Sigmoid colon (tissue), 7 donors: ENCODE measurements around the gene FGGY. TPM values are rescaled to one million over a fixed set of nuclear protein-coding genes. Genes with fewer than 3 reads are reported as not detected.

ENCODE experiments used
- DNase-seq: peaks from one replicate; pipeline ENCODE4 v3.0.0-alpha.2; 2019
- H3K27ac ChIP-seq, 4 donors: fragments of 200-600 bp; sonication (generic); one replicate each; pipeline ENCODE4 v1.5.1; 2016 to 2019; ENCODE audit warnings: mild to moderate bottlenecking in 1 of 4
- H3K27me3 ChIP-seq, 3 donors: fragments of 200-600 bp; sonication (generic); one replicate each; pipeline ENCODE4 v1.5.1; 2019; ENCODE audit warnings: mild to moderate bottlenecking in 1 of 3
- H3K36me3 ChIP-seq, 4 donors: fragments of 200-600 bp; sonication (generic); one replicate each; pipeline ENCODE4 v1.5.1; 2016 to 2019
- H3K4me1 ChIP-seq, 4 donors: fragments of 200-600 bp; sonication (generic); one replicate each; pipeline ENCODE4 v1.5.1; 2017 to 2019
- H3K4me3 ChIP-seq, 4 donors: fragments of 200-600 bp; sonication (generic); one replicate each; pipeline ENCODE4 v1.5.1; 2017 to 2019; ENCODE audit warnings: mild to moderate bottlenecking in 2 of 4, moderate library complexity in 1 of 4
- H3K9me3 ChIP-seq, 4 donors: fragments of 200-600 bp in 3 of 4; sonication (generic) in 3 of 4; one replicate each; pipeline versions ENCODE4 v1.5.1 to v1.6.1; 2013 to 2019
- CTCF ChIP-seq, 4 experiments: fragments of 450-650 bp in 3 of 4; fragments of 200-600 bp in 1 of 4; IDR thresholded peaks; one replicate each; pipeline ENCODE4 v1.5.1; 2016 to 2019; ENCODE audit warnings: antibody characterized with exemption in 4 of 4, mild to moderate bottlenecking in 3 of 4, moderate library complexity in 2 of 4
- EP300 ChIP-seq, 4 donors: sonication (generic); formaldehyde crosslinking; IDR thresholded peaks; one replicate each; pipeline ENCODE4 v1.6.1; 2017; ENCODE audit warnings: antibody characterized with exemption in 4 of 4
- POLR2A ChIP-seq, 2 donors: fragments of 450-650 bp; IDR thresholded peaks; one replicate each; pipeline ENCODE4 v1.6.1; 2016; ENCODE audit warnings: antibody characterized with exemption in 2 of 2, mild to moderate bottlenecking in 2 of 2, moderate library complexity in 2 of 2
- POLR2AphosphoS5 ChIP-seq, 4 donors: sonication (generic); formaldehyde crosslinking; IDR thresholded peaks; one replicate each; pipeline ENCODE4 v1.6.1; 2017; ENCODE audit warnings: antibody characterized with exemption in 4 of 4
- WGBS, 2 donors: extraction: QIAGEN DNeasy Blood & Tissue Kit; methylation state at CpG; one replicate each; pipeline ENCODE4 v1.1.7; 2013; 5-methylcytosine and 5-hydroxymethylcytosine counted together
- intact Hi-C: fragments of 100-400 bp; cut with DNase I; formaldehyde crosslinking; loops from one replicate; pipeline ENCODE4 v1.15.1; 2023
- polyA plus RNA-seq, 3 donors: library from polyadenylated mRNA; stranded (reverse); fragments of 200-250 nt; gene quantifications; one replicate each; pipeline ENCODE4 v1.2.3, GENCODE V29; 2013
- total RNA-seq, 4 donors: library from RNA; depleted of rRNA; stranded (reverse); fragments of >200 nt; gene quantifications; one replicate each; pipeline ENCODE4 v1.1.0, GENCODE V29; 2016
- donor health status: healthy with polysubstance abuse.
- donor health status: Bipolar disorder and iron deficiency.
- donor health status: healthy.

FGGY gene
- total and polyA plus RNA-seq, 7 donors = 4.8 to 54.1 (median 20.5) TPM

GRCh38 chr1:59617434-59617833 lies 320.5 kb downstream of the FGGY start:
- TF ChIP-seq CTCF (IDR thresholded peaks at IDR 0.05) (no peak), POLR2AphosphoS5 (IDR thresholded peaks at IDR 0.05) (no peak), EP300 (IDR thresholded peaks at IDR 0.05) (no peak), POLR2A (IDR thresholded peaks at IDR 0.05) (no peak)
- no peak overlapping the region for H3K27ac ChIP-seq
- intact Hi-C loops = no loop called here
- no peak for DNase-seq
- 60 to 87% methylated on average over 3 of the region's 3 CpGs for WGBS, 2 donors
- no peaks in the 10 kb centered on the region for H3K36me3 ChIP-seq
- H3K4me3 ChIP-seq = no peak overlapping the region
- H3K4me1 ChIP-seq = no peaks in the 10 kb centered on the region
- H3K27me3 ChIP-seq = no peaks in the 10 kb centered on the region
- H3K9me3 ChIP-seq = no peaks in the 10 kb centered on the region

GRCh38 chr1:59619557-59619956 lies 322.7 kb downstream of the FGGY start:
- Histone ChIP-seq H3K27me3 (no peaks in the 10 kb centered on the region), H3K4me3 (no peak overlapping the region), H3K27ac (no peak overlapping the region), H3K4me1 (peaks cover 0 to 3% (median under 1%) of the 10 kb centered on the region in 4 donors), H3K9me3 (no peaks in the 10 kb centered on the region), H3K36me3 (no peaks in the 10 kb centered on the region)
- WGBS, 2 donors = 98 to 99% methylated on average over 2 of the region's 2 CpGs
- TF ChIP-seq POLR2AphosphoS5 (IDR thresholded peaks at IDR 0.05) (no peak), EP300 (IDR thresholded peaks at IDR 0.05) (no peak), POLR2A (IDR thresholded peaks at IDR 0.05) (no peak), CTCF (IDR thresholded peaks at IDR 0.05) (no peak)
- DNase-seq = no peak
- intact Hi-C loops = no loop called here

GRCh38 chr1:59625384-59625783 lies 328.5 kb downstream of the FGGY start:
- H3K27ac ChIP-seq = peak overlapping the region in 1 of 4 donors; percentile 38
- H3K36me3 ChIP-seq = no peaks in the 10 kb centered on the region
- peak; percentile 65 to 92 (median 76) for TF ChIP-seq POLR2AphosphoS5 (IDR thresholded peaks at IDR 0.05)
- no peak for TF ChIP-seq CTCF (IDR thresholded peaks at IDR 0.05)
- intact Hi-C loops = no loop called here
- no peak for DNase-seq
- H3K9me3 ChIP-seq = no peaks in the 10 kb centered on the region
- H3K4me1 ChIP-seq = peaks cover 0 to 18% (median 9%) of the 10 kb centered on the region in 4 donors
- no peaks in the 10 kb centered on the region for H3K27me3 ChIP-seq
- no peak overlapping the region for H3K4me3 ChIP-seq

- intact Hi-C loops = no loop called here
- H3K4me3 ChIP-seq = no peak overlapping the region
- no peak for TF ChIP-seq CTCF (IDR thresholded peaks at IDR 0.05)
- peak in 1 of 4 donors; percentile 11 for TF ChIP-seq POLR2AphosphoS5 (IDR thresholded peaks at IDR 0.05)
- TF ChIP-seq EP300 (IDR thresholded peaks at IDR 0.05) = peak in 1 of 4 donors; percentile 53
- no peaks in the 10 kb centered on the region for H3K9me3 ChIP-seq
- no peaks in the 10 kb centered on the region for H3K36me3 ChIP-seq
- no peak for DNase-seq
- no peaks in the 10 kb centered on the region for H3K27me3 ChIP-seq
- H3K27ac ChIP-seq = peak overlapping the region in 1 of 4 donors; percentile 33
- WGBS, 2 donors = 32 to 61% methylated on average over 1 of the region's 1 CpG
- H3K4me1 ChIP-seq = peaks cover 0 to 14% (median 3%) of the 10 kb centered on the region in 4 donors
These were observed 334.8 kb downstream of the FGGY start for GRCh38 chr1:59631561-59632255.

GRCh38 chr1:59635097-59635496 lies 338.2 kb downstream of the FGGY start:
- intact Hi-C loops = no loop called here
- TF ChIP-seq CTCF (IDR thresholded peaks at IDR 0.05) (no peak), POLR2AphosphoS5 (IDR thresholded peaks at IDR 0.05) (no peak), POLR2A (IDR thresholded peaks at IDR 0.05) (no peak), EP300 (IDR thresholded peaks at IDR 0.05) (no peak)
- Histone ChIP-seq H3K27me3 (no peaks in the 10 kb centered on the region), H3K4me3 (no peak overlapping the region), H3K9me3 (no peaks in the 10 kb centered on the region), H3K36me3 (no peaks in the 10 kb centered on the region), H3K27ac (no peak overlapping the region), H3K4me1 (peaks cover 0 to 14% (median 7%) of the 10 kb centered on the region in 4 donors)
- no peak for DNase-seq
- 91 to 94% methylated on average over 2 of the region's 2 CpGs for WGBS, 2 donors
